HCT116 (cell line): ENCODE measurements around the gene ABHD11. TPM values are rescaled to one million over a fixed set of nuclear protein-coding genes. Genes with fewer than 3 reads are reported as not detected.
A peak's percentile ranks its signal among the peaks of the same experiment; 100 is the strongest.

Experiments used
- ATAC-seq: fragments of 200-7000 bp; cut with Tn5 transposase; 2 replicates; pipeline ENCODE4 v1.9.1; 2020; ENCODE audit warnings: mild to moderate bottlenecking, moderate library complexity
- BruUV-seq: library from RNA; stranded (reverse); fragments of 400-500 nt; replicated peaks from 2 replicates; lab custom pipeline; 2021; lab: Mats Ljungman, UMichigan
- CTCF ChIA-PET: fragments of 300-600 bp; sonication (Branson Sonifier 250); formaldehyde crosslinking; loops from one replicate; lab custom pipeline; 2021; ENCODE audit warnings: antibody characterized with exemption; lab: Charles Lee
- POLR2A ChIA-PET: fragments of 300-600, 350-600 bp; sonication (Branson Sonifier 250); formaldehyde crosslinking; loops from one replicate; lab custom pipeline; 2021; ENCODE audit warnings: antibody characterized with exemption; lab: Charles Lee
- RAD21 ChIA-PET, 2 experiments: fragments of 300-600 bp; sonication (Branson Sonifier 250); formaldehyde crosslinking; loops; one replicate each; lab custom pipeline; 2023; ENCODE audit warnings: low total read pairs in 2 of 2; ENCODE audit not compliant: uncharacterized antibody in 2 of 2, unreplicated experiment in 2 of 2, low non-redundant PET in 1 of 2; lab: Charles Lee
- DNase-seq: peaks from one replicate; pipeline ENCODE4 v3.0.0-alpha.2; 2010; ENCODE audit warnings: low read depth, low spot score
- H2AFZ ChIP-seq: fragments of 200-600 bp; shearing (Covaris generic), sonication (generic); 2 replicates; pipeline ENCODE4 v1.6.1; 2017; ENCODE audit warnings: low read depth, mixed run types, mixed read lengths, antibody characterized with exemption, low read length; ENCODE audit not compliant: poor library complexity, severe bottlenecking
- H3K27ac ChIP-seq: 2 replicates; pipeline ENCODE4 v1.5.1; 2012; ENCODE audit warnings: low read depth, low read length
- H3K27me3 ChIP-seq: fragments of 200-600 bp; sonication (generic); 2 replicates; pipeline ENCODE4 v1.6.1; 2016; ENCODE audit warnings: mixed run types, low read length, mixed read lengths; ENCODE audit not compliant: insufficient read depth
- H3K36me3 ChIP-seq, 2 experiments: fragments of 200-500 bp in 1 of 2; fragments of 200-600 bp in 1 of 2; sonication (Bioruptor generic) in 1 of 2; sonication (generic) in 1 of 2; 2 replicates each; pipeline versions ENCODE4 v1.5.1 to v1.6.1; 2014 to 2016; ENCODE audit warnings: low read length in 2 of 2, inconsistent platforms in 1 of 2, mixed read lengths in 1 of 2, mixed run types in 1 of 2; ENCODE audit not compliant: insufficient read depth in 2 of 2, control insufficient read depth in 1 of 2
- H3K4me1 ChIP-seq, 2 experiments: fragments of 200-600 bp in 1 of 2; sonication (generic) in 1 of 2; 2 replicates each; pipeline versions ENCODE4 v1.5.1 to v1.6.1; 2012 to 2017; ENCODE audit warnings: low read length in 2 of 2, inconsistent platforms in 1 of 2, mild to moderate bottlenecking in 1 of 2, mixed read lengths in 1 of 2, mixed run types in 1 of 2, moderate library complexity in 1 of 2; ENCODE audit not compliant: insufficient read depth in 2 of 2, control insufficient read depth in 1 of 2
- H3K4me2 ChIP-seq: fragments of 200-600 bp; sonication (generic); 2 replicates; pipeline ENCODE4 v1.6.1; 2017; ENCODE audit warnings: mixed run types, low read length, mixed read lengths
- H3K4me3 ChIP-seq, 2 experiments: fragments of 200-600 bp in 1 of 2; sonication (generic) in 1 of 2; replicated peaks in 1 of 2; 2 replicates each; pipeline ENCODE4 v1.5.1; 2011 to 2016; ENCODE audit warnings: low read length in 2 of 2, control low read depth in 1 of 2, low read depth in 1 of 2, mild to moderate bottlenecking in 1 of 2, mixed read lengths in 1 of 2, mixed run types in 1 of 2
- H3K79me2 ChIP-seq: fragments of 200-600 bp; sonication (generic); 2 replicates; pipeline ENCODE4 v1.6.1; 2017; ENCODE audit warnings: mild to moderate bottlenecking, mixed run types, low read length, moderate library complexity, mixed read lengths; ENCODE audit not compliant: insufficient read depth
- H3K9ac ChIP-seq: fragments of 200-600 bp; sonication (generic); 2 replicates; pipeline ENCODE4 v1.6.1; 2016; ENCODE audit warnings: low read length, mixed read lengths
- H3K9me2 ChIP-seq: fragments of 200-600 bp; sonication (generic), shearing (Covaris generic); 2 replicates; pipeline ENCODE4 v1.6.1; 2017; ENCODE audit warnings: mixed run types, mild to moderate bottlenecking, moderate library complexity; ENCODE audit not compliant: insufficient read depth
- H3K9me3 ChIP-seq, 2 experiments: fragments of 200-500 bp in 1 of 2; fragments of 200-600 bp in 1 of 2; sonication (Bioruptor generic) in 1 of 2; sonication (generic) in 1 of 2; 2 replicates each; pipeline ENCODE4 v1.6.1; 2014 to 2017; ENCODE audit warnings: low read length in 2 of 2, mixed read lengths in 2 of 2, inconsistent platforms in 1 of 2, low read depth in 1 of 2, mild to moderate bottlenecking in 1 of 2, mixed run types in 1 of 2, moderate library complexity in 1 of 2; ENCODE audit not compliant: control insufficient read depth in 1 of 2, insufficient read depth in 1 of 2
- H4K20me1 ChIP-seq: fragments of 200-600 bp; sonication (generic), shearing (Covaris generic); 2 replicates; pipeline ENCODE4 v1.6.1; 2017; ENCODE audit warnings: mixed run types, mild to moderate bottlenecking, moderate library complexity; ENCODE audit not compliant: insufficient read depth
- ATF3 ChIP-seq: IDR thresholded peaks from 2 replicates; pipeline ENCODE4 v1.6.1; 2012
- CBX3 ChIP-seq: IDR thresholded peaks from 2 replicates; pipeline ENCODE4 v1.6.1; 2012; ENCODE audit warnings: low read depth
- CEBPB ChIP-seq: IDR thresholded peaks from 2 replicates; pipeline ENCODE4 v1.6.1; 2012; ENCODE audit warnings: low read depth
- CTCF ChIP-seq, 3 experiments: fragments of 200-600 bp in 1 of 3; sonication (generic) in 1 of 3; IDR thresholded peaks in 2 of 3; conservative IDR thresholded peaks in 1 of 3; 2 replicates each; pipeline ENCODE4 v1.5.1; 2012 to 2017; ENCODE audit warnings: low read depth in 2 of 3, low read length in 2 of 3, antibody characterized with exemption in 1 of 3, borderline replicate concordance in 1 of 3, control low read depth in 1 of 3, mild to moderate bottlenecking in 1 of 3, mixed read lengths in 1 of 3, mixed run types in 1 of 3, moderate library complexity in 1 of 3; ENCODE audit not compliant: insufficient read depth in 1 of 3
- ELF1 ChIP-seq: IDR thresholded peaks from 2 replicates; pipeline ENCODE4 v1.6.1; 2012; ENCODE audit warnings: low read depth, borderline replicate concordance
- EZH2 ChIP-seq: fragments of 200-600 bp; sonication (generic); IDR thresholded peaks from 2 replicates; pipeline ENCODE4 v1.6.1; 2017; ENCODE audit warnings: antibody characterized with exemption, mixed run types
- FOSL1 ChIP-seq: IDR thresholded peaks from 2 replicates; pipeline ENCODE4 v1.6.1; 2012; ENCODE audit warnings: low read depth
- JUND ChIP-seq: IDR thresholded peaks from 2 replicates; pipeline ENCODE4 v1.6.1; 2012
- MAX ChIP-seq: IDR thresholded peaks from 2 replicates; pipeline ENCODE4 v1.6.1; 2012
- POLR2AphosphoS5 ChIP-seq: IDR thresholded peaks from 2 replicates; pipeline ENCODE4 v1.6.1; 2011; ENCODE audit warnings: mild to moderate bottlenecking, low read depth, low read length, moderate library complexity
- RAD21 ChIP-seq: IDR thresholded peaks from 2 replicates; pipeline ENCODE4 v1.6.1; 2012; ENCODE audit warnings: low read depth, mild to moderate bottlenecking
- SP1 ChIP-seq: IDR thresholded peaks from 2 replicates; pipeline ENCODE4 v1.6.1; 2012; ENCODE audit warnings: low read depth
- SRF ChIP-seq: IDR thresholded peaks from 2 replicates; pipeline ENCODE4 v1.6.1; 2012; ENCODE audit warnings: low read depth
- TCF7L2 ChIP-seq: IDR thresholded peaks from 2 replicates; pipeline ENCODE4 v1.7.0; 2011; ENCODE audit warnings: borderline replicate concordance, inconsistent platforms; ENCODE audit not compliant: insufficient read depth, insufficient read length; ENCODE audit errors: extremely low read depth
- YY1 ChIP-seq: IDR thresholded peaks from 2 replicates; pipeline ENCODE4 v1.6.1; 2011; ENCODE audit warnings: low read length, low read depth, moderate library complexity, mild to moderate bottlenecking; ENCODE audit not compliant: insufficient replicate concordance; ENCODE audit errors: extremely low read depth
- ZFX ChIP-seq: fragments of 450-650 bp; IDR thresholded peaks from 2 replicates; pipeline ENCODE4 v1.6.1; 2017
- ZNF274 ChIP-seq: fragments of 200-500 bp; sonication (Bioruptor generic); IDR thresholded peaks from 2 replicates; pipeline ENCODE4 v1.6.1; 2014; ENCODE audit warnings: mild to moderate bottlenecking, low read depth, low read length, inconsistent platforms
- intact Hi-C: fragments of 100-400 bp; cut with micrococcal nuclease; formaldehyde crosslinking; loops from 2 replicates; pipeline ENCODE4 v1.10.0; 2022
- total RNA-seq: library from RNA; stranded (reverse); gene quantifications from one replicate; pipeline ENCODE4 v1.2.1, GENCODE V29; 2021; ENCODE audit not compliant: unreplicated experiment
- TF ChIP-seq, protein P1 (sequence below): IDR thresholded peaks from 2 replicates; pipeline ENCODE4 v1.6.1; 2012; ENCODE audit warnings: low read depth

The ABHD11 gene
- total RNA-seq, 1 experiment from 2014 or later: 69.8 TPM

DNA sequence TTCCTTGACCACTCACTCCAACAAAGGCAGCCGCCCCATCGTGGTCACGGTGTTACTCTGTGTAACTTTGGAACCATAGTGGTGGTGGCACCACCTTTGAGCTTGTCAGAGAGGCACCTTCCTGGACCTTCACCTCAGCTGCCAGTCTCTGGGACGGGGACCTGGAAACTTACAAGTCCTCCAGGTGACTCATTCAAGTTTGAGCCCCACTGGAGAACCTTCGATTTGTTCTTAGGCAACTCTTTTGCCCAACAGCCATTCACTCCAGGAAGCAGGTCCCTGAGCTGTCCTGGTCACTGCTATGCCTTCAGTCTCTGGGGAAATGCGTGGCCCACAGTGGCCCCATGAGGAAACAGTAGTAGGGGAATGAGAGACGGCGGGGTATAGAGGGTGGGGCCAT lies 36.4 kb downstream of the ABHD11 start (continued):
- TF ChIP-seq TCF7L2 (no peak), ELF1 (no peak), CBX3 (no peak), JUND (no peak), ATF3 (no peak), SRF (no peak), POLR2AphosphoS5 (no peak), SP1 (no peak), CEBPB (no peak), FOSL1 (no peak), MAX (no peak)

- H3K4me1 ChIP-seq: peaks cover 15 to 39% of the 10 kb centered on the region in 2 experiments
- no peaks in the 10 kb centered on the region for H3K27me3 ChIP-seq
- ChIA-PET CTCF (interaction anchor here (1.2 to 2.0 kb wide), 4 partner anchors 9 to 33 kb away, joined by 3 to 7 read pairs (median 7); no protein-coding TSS in a partner anchor), RAD21 (no interaction called here), POLR2A (no interaction called here)
- no peak overlapping the region for H3K4me3 ChIP-seq
- peaks cover 7% of the 10 kb centered on the region; the same call in 1 of the 2 replicates for H3K79me2 ChIP-seq
- peak overlapping the region; percentile 27; the same call in 1 of the 2 replicates for H3K27ac ChIP-seq
- intact Hi-C loops: loop anchor here (1.0 kb wide), 1 partner anchor 94 kb away; no protein-coding TSS in a partner anchor
- 0 out of 2 replicates have a peak, but pooled peaks cover 3% of the 10 kb centered on the region for H4K20me1 ChIP-seq
- no peak overlapping the region for H3K9ac ChIP-seq
- H3K9me2 ChIP-seq: no peaks in the 10 kb centered on the region
- no peaks in the 10 kb centered on the region for H3K9me3 ChIP-seq
- BruUV-seq: TSS peak; percentile 6
- peak overlapping the region; percentile 34; the same call in 1 of the 2 replicates for H3K4me2 ChIP-seq
- ATAC-seq (peak; percentile 66), DNase-seq (peak; percentile 68)
- no peak overlapping the region for H2AFZ ChIP-seq
- peaks cover 31 to 58% of the 10 kb centered on the region in 2 experiments; a peak in 3 of 4 replicates for H3K36me3 ChIP-seq
- TF ChIP-seq, protein P1, sequence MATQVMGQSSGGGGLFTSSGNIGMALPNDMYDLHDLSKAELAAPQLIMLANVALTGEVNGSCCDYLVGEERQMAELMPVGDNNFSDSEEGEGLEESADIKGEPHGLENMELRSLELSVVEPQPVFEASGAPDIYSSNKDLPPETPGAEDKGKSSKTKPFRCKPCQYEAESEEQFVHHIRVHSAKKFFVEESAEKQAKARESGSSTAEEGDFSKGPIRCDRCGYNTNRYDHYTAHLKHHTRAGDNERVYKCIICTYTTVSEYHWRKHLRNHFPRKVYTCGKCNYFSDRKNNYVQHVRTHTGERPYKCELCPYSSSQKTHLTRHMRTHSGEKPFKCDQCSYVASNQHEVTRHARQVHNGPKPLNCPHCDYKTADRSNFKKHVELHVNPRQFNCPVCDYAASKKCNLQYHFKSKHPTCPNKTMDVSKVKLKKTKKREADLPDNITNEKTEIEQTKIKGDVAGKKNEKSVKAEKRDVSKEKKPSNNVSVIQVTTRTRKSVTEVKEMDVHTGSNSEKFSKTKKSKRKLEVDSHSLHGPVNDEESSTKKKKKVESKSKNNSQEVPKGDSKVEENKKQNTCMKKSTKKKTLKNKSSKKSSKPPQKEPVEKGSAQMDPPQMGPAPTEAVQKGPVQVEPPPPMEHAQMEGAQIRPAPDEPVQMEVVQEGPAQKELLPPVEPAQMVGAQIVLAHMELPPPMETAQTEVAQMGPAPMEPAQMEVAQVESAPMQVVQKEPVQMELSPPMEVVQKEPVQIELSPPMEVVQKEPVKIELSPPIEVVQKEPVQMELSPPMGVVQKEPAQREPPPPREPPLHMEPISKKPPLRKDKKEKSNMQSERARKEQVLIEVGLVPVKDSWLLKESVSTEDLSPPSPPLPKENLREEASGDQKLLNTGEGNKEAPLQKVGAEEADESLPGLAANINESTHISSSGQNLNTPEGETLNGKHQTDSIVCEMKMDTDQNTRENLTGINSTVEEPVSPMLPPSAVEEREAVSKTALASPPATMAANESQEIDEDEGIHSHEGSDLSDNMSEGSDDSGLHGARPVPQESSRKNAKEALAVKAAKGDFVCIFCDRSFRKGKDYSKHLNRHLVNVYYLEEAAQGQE: no peak
- TF ChIP-seq YY1 (no peak), TCF7L2 (no peak), EZH2 (no peak), POLR2AphosphoS5 (peak; percentile 27; the same call in 1 of the 2 replicates), RAD21 (no peak), MAX (no peak), ZFX (no peak), ZNF274 (no peak), CTCF (IDR thresholded peaks at IDR 0.05 in 2 of 3, conservative IDR thresholded peaks at IDR 0.05 in 1 of 3; ENCODE audit: borderline replicate concordance in 1 of 3, insufficient read depth in 1 of 3, low read depth in 2 of 3, low read length in 2 of 3) (peak in 2 of 3 experiments; percentile 61 to 77; a peak in 4 of 6 replicates)
Observed at GRCh38 chr7:73701357-73701995, 37.1 kb downstream of the ABHD11 start.
